Activated T-cell treated with anti-CD3 and anti-CD28 coated beads, Interleukin-2, amount 50 U/mL, for 72 hours (primary cell): ENCODE results near the gene PDE1A. TPM values are rescaled to one million over a fixed set of nuclear protein-coding genes. Genes with fewer than 3 reads are reported as not detected.

Experiments
- ATAC-seq, 2 donors: fragments of 150-1000 bp; cut with Tn5 transposase; replicated peaks in 1 of 2; 2 replicates each; pipeline ENCODE4 v1.10.0; 2021; ENCODE audit warnings: moderate library complexity in 2 of 2, mild to moderate bottlenecking in 1 of 2
- DNase-seq, 2 donors: peaks; one replicate each; pipeline ENCODE4 v3.0.0; 2021 to 2022; ENCODE audit warnings: mixed read lengths in 1 of 2
- H3K27ac Mint-ChIP-seq: one replicate; pipeline ENCODE4 v1.8.0; 2022; ENCODE audit warnings: mild to moderate bottlenecking, moderate library complexity, mixed read lengths
- H3K27me3 Mint-ChIP-seq: one replicate; pipeline ENCODE4 v1.8.0; 2022; ENCODE audit warnings: low read depth, mixed read lengths
- H3K36me3 Mint-ChIP-seq, 2 donors: one replicate each; pipeline ENCODE4 v1.8.0; 2022; ENCODE audit warnings: mixed read lengths in 2 of 2, mild to moderate bottlenecking in 1 of 2; ENCODE audit not compliant: insufficient read depth in 2 of 2
- H3K4me1 Mint-ChIP-seq: one replicate; pipeline ENCODE4 v1.8.0; 2022; ENCODE audit warnings: low read depth, mixed read lengths
- H3K4me3 Mint-ChIP-seq, 2 donors: one replicate each; pipeline ENCODE4 v1.8.0; 2022; ENCODE audit warnings: mild to moderate bottlenecking in 2 of 2, mixed read lengths in 2 of 2, moderate library complexity in 2 of 2
- H3K9me3 Mint-ChIP-seq, 2 donors: one replicate each; pipeline ENCODE4 v1.8.0; 2022; ENCODE audit warnings: mixed read lengths in 2 of 2
- total RNA-seq, 2 donors: library from RNA; stranded (reverse); gene quantifications; one replicate each; pipeline ENCODE4 v1.2.3, GENCODE V29; 2022

Gene PDE1A
- not detected for total RNA-seq

- H3K4me3 Mint-ChIP-seq: no peak within 1 kb of the TSS
- H3K27ac Mint-ChIP-seq: no peak within 1 kb of the TSS
- DNase-seq (no peak), ATAC-seq (no peak)
- H3K4me1 Mint-ChIP-seq: no peaks in the 10 kb centered on the region
- no peaks in the 10 kb centered on the region for H3K36me3 Mint-ChIP-seq
- peaks cover 0 to 1% of the 10 kb centered on the region in 2 donors for H3K9me3 Mint-ChIP-seq
- no peaks in the 10 kb centered on the region for H3K27me3 Mint-ChIP-seq
Measured at GRCh38 chr2:182426918-182427240, at the start of gene PDE1A. Gene PDE1A, minus strand, starts transcription at chr2:182427036.

- Mint-ChIP-seq H3K27ac (no peak overlapping the region), H3K9me3 (peaks cover 1 to 6% of the 10 kb centered on the region in 2 donors), H3K27me3 (no peaks in the 10 kb centered on the region), H3K4me3 (no peak overlapping the region), H3K36me3 (peaks cover 1 to 4% of the 10 kb centered on the region in 2 donors), H3K4me1 (no peaks in the 10 kb centered on the region)
- DNase-seq: no peak
- ATAC-seq: no peak
Measured at GRCh38 chr2:182473635-182474034, 46.8 kb upstream of the PDE1A start.

- no peak for ATAC-seq
- Mint-ChIP-seq H3K27me3 (no peaks in the 10 kb centered on the region), H3K27ac (no peak overlapping the region), H3K4me3 (no peak overlapping the region), H3K4me1 (no peaks in the 10 kb centered on the region), H3K9me3 (peaks cover under 1 to 2% of the 10 kb centered on the region in 2 donors), H3K36me3 (no peaks in the 10 kb centered on the region)
- no peak for DNase-seq
Measured at GRCh38 chr2:182463760-182464159, 36.9 kb upstream of the PDE1A start.

- H3K9me3 Mint-ChIP-seq: peaks cover 0 to 2% of the 10 kb centered on the region in 2 donors
- no peak overlapping the region for H3K27ac Mint-ChIP-seq
- no peaks in the 10 kb centered on the region for H3K4me1 Mint-ChIP-seq
Measured at GRCh38 chr2:182456784-182457183, 29.9 kb upstream of the PDE1A start.

GRCh38 chr2:182452456-182452990, 25.7 kb upstream of the PDE1A start:
- no peak for DNase-seq
- Mint-ChIP-seq H3K9me3 (peaks cover 0 to 2% of the 10 kb centered on the region in 2 donors), H3K36me3 (no peaks in the 10 kb centered on the region), H3K27me3 (no peaks in the 10 kb centered on the region), H3K27ac (no peak overlapping the region), H3K4me3 (no peak overlapping the region), H3K4me1 (no peaks in the 10 kb centered on the region)
- no peak for ATAC-seq

More at GRCh38 chr2:182456784-182457183, 29.9 kb upstream of the PDE1A start:
- no peak for ATAC-seq
- Mint-ChIP-seq H3K36me3 (no peaks in the 10 kb centered on the region), H3K4me3 (no peak overlapping the region), H3K27me3 (no peaks in the 10 kb centered on the region)
- no peak for DNase-seq

GRCh38 chr2:182448371-182448770, 21.5 kb upstream of the PDE1A start:
- no peak overlapping the region for H3K4me3 Mint-ChIP-seq
- H3K27me3 Mint-ChIP-seq: no peaks in the 10 kb centered on the region
- H3K4me1 Mint-ChIP-seq: no peaks in the 10 kb centered on the region
- ATAC-seq: no peak
- H3K9me3 Mint-ChIP-seq: peaks cover 0 to 3% of the 10 kb centered on the region in 2 donors
- no peak for DNase-seq
- H3K27ac Mint-ChIP-seq: no peak overlapping the region
- H3K36me3 Mint-ChIP-seq: no peaks in the 10 kb centered on the region

GRCh38 chr2:182447863-182448262, 21.0 kb upstream of the PDE1A start:
- no peak for ATAC-seq
- Mint-ChIP-seq H3K9me3 (peaks cover 0 to 5% of the 10 kb centered on the region in 2 donors), H3K27ac (no peak overlapping the region), H3K27me3 (no peaks in the 10 kb centered on the region), H3K36me3 (no peaks in the 10 kb centered on the region), H3K4me1 (no peaks in the 10 kb centered on the region), H3K4me3 (no peak overlapping the region)
- no peak for DNase-seq

GRCh38 chr2:182447163-182447562, 20.3 kb upstream of the PDE1A start:
- peaks cover 0 to 3% of the 10 kb centered on the region in 2 donors for H3K9me3 Mint-ChIP-seq
- ATAC-seq: no peak
- no peak overlapping the region for H3K27ac Mint-ChIP-seq
- H3K36me3 Mint-ChIP-seq: no peaks in the 10 kb centered on the region
- H3K27me3 Mint-ChIP-seq: no peaks in the 10 kb centered on the region
- no peak overlapping the region for H3K4me3 Mint-ChIP-seq
- H3K4me1 Mint-ChIP-seq: no peaks in the 10 kb centered on the region
- no peak for DNase-seq

- no peak overlapping the region for H3K27ac Mint-ChIP-seq
- no peak for DNase-seq
- no peak for ATAC-seq
- H3K9me3 Mint-ChIP-seq: peaks cover 0 to 3% of the 10 kb centered on the region in 2 donors
- H3K36me3 Mint-ChIP-seq: no peaks in the 10 kb centered on the region
- no peaks in the 10 kb centered on the region for H3K4me1 Mint-ChIP-seq
- no peak overlapping the region for H3K4me3 Mint-ChIP-seq
- H3K27me3 Mint-ChIP-seq: no peaks in the 10 kb centered on the region
Measured at GRCh38 chr2:182446087-182446486, 19.3 kb upstream of the PDE1A start.

- no peaks in the 10 kb centered on the region for H3K27me3 Mint-ChIP-seq
- no peak overlapping the region for H3K4me3 Mint-ChIP-seq
- H3K9me3 Mint-ChIP-seq: peaks cover 2 to 6% of the 10 kb centered on the region in 2 donors
- H3K4me1 Mint-ChIP-seq: no peaks in the 10 kb centered on the region
- no peak overlapping the region for H3K27ac Mint-ChIP-seq
- ATAC-seq (no peak), DNase-seq (no peak)
- no peaks in the 10 kb centered on the region for H3K36me3 Mint-ChIP-seq
Measured at GRCh38 chr2:182445391-182445965, 18.6 kb upstream of the PDE1A start.

GRCh38 chr2:182444806-182445205, 18.0 kb upstream of the PDE1A start:
- Mint-ChIP-seq H3K4me1 (no peaks in the 10 kb centered on the region), H3K4me3 (no peak overlapping the region), H3K27ac (no peak overlapping the region), H3K27me3 (no peaks in the 10 kb centered on the region), H3K36me3 (no peaks in the 10 kb centered on the region), H3K9me3 (peaks cover 2 to 6% of the 10 kb centered on the region in 2 donors)
- ATAC-seq (no peak), DNase-seq (no peak)

- ATAC-seq (no peak), DNase-seq (no peak)
- no peaks in the 10 kb centered on the region for H3K27me3 Mint-ChIP-seq
- no peaks in the 10 kb centered on the region for H3K4me1 Mint-ChIP-seq
- H3K27ac Mint-ChIP-seq: no peak overlapping the region
- H3K9me3 Mint-ChIP-seq: peaks cover 2 to 6% of the 10 kb centered on the region in 2 donors
- no peak overlapping the region for H3K4me3 Mint-ChIP-seq
- no peaks in the 10 kb centered on the region for H3K36me3 Mint-ChIP-seq
Measured at GRCh38 chr2:182444170-182444569, 17.3 kb upstream of the PDE1A start.

- Mint-ChIP-seq H3K27me3 (no peaks in the 10 kb centered on the region), H3K36me3 (no peaks in the 10 kb centered on the region), H3K27ac (no peak overlapping the region), H3K4me3 (no peak overlapping the region), H3K4me1 (no peaks in the 10 kb centered on the region), H3K9me3 (peaks cover 5 to 7% of the 10 kb centered on the region in 2 donors)
- ATAC-seq (no peak), DNase-seq (no peak)
Measured at GRCh38 chr2:182436252-182436651, 9.4 kb upstream of the PDE1A start.

GRCh38 chr2:182435754-182436153, 8.9 kb upstream of the PDE1A start:
- H3K4me3 Mint-ChIP-seq: no peak overlapping the region
- H3K4me1 Mint-ChIP-seq: no peaks in the 10 kb centered on the region
- DNase-seq (no peak), ATAC-seq (no peak)
- peaks cover 4 to 7% of the 10 kb centered on the region in 2 donors for H3K9me3 Mint-ChIP-seq
- no peaks in the 10 kb centered on the region for H3K36me3 Mint-ChIP-seq
- H3K27me3 Mint-ChIP-seq: no peaks in the 10 kb centered on the region
- no peak overlapping the region for H3K27ac Mint-ChIP-seq
